Nephron progenitor cell (in vitro differentiated cells): ENCODE measurements around the gene PNKP.

ENCODE experiments used
- DNase-seq: peaks from one replicate; pipeline ENCODE4 v3.0.0; 2021
- H3K27ac Mint-ChIP-seq: 2 replicates; pipeline ENCODE4 v1.8.0; 2021; ENCODE audit warnings: mild to moderate bottlenecking, moderate library complexity, mixed read lengths
- H3K27me3 Mint-ChIP-seq: 2 replicates; pipeline ENCODE4 v1.8.0; 2021; ENCODE audit warnings: mild to moderate bottlenecking, low read depth, mixed read lengths; ENCODE audit not compliant: poor library complexity
- H3K36me3 Mint-ChIP-seq: 2 replicates; pipeline ENCODE4 v1.8.0; 2021; ENCODE audit warnings: low read depth, mixed read lengths
- H3K4me1 Mint-ChIP-seq: 2 replicates; pipeline ENCODE4 v1.8.0; 2021; ENCODE audit warnings: mixed read lengths
- H3K4me3 Mint-ChIP-seq: 2 replicates; pipeline ENCODE4 v1.8.0; 2021; ENCODE audit warnings: mild to moderate bottlenecking, moderate library complexity, mixed read lengths
- H3K9me3 Mint-ChIP-seq: 2 replicates; pipeline ENCODE4 v1.8.0; 2021; ENCODE audit warnings: mild to moderate bottlenecking, moderate library complexity, mixed read lengths
- CTCF ChIP-seq: fragments of 200-600 bp; sonication (generic); IDR thresholded peaks from 2 replicates; pipeline ENCODE4 v1.5.0; 2021; ENCODE audit warnings: antibody characterized with exemption

The PNKP gene

GRCh38 chr19:49887665-49888509 lies 20.5 kb upstream of the PNKP start:
- Mint-ChIP-seq H3K27ac (no peak overlapping the region), H3K9me3 (no peaks in the 10 kb centered on the region), H3K27me3 (peaks cover 20% of the 10 kb centered on the region), H3K4me3 (no peak overlapping the region), H3K36me3 (peaks cover 43% of the 10 kb centered on the region), H3K4me1 (peaks cover 20% of the 10 kb centered on the region)
- DNase-seq, result no peak
- no peak for TF ChIP-seq CTCF

GRCh38 chr19:49887037-49887664 lies 19.8 kb upstream of the PNKP start:
- TF ChIP-seq CTCF, result no peak
- Mint-ChIP-seq H3K27ac (peak overlapping the region; percentile 45), H3K27me3 (peaks cover 18% of the 10 kb centered on the region), H3K9me3 (no peaks in the 10 kb centered on the region), H3K36me3 (peaks cover 50% of the 10 kb centered on the region), H3K4me1 (peaks cover 13% of the 10 kb centered on the region), H3K4me3 (no peak overlapping the region)
- DNase-seq, result no peak

DNA sequence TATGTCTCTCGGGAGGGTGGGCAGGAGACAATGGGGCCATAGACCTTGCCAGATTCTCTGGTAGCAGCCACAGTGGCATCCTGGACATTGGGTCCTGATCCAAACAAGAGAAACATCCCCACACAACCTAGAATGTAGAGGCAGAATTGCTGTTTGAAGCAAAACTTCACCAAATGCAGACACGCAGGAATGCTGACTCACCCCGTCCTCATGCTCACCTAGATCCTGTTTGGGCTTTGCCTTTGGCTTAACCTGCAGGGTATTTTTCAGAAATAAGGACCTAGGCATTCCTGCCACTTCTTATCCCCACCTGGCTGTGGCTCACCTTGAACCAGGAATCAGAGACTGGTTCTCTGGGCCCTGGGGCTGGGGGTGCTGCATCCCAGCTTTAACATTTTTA lies 17.4 kb upstream of the PNKP start:
- no peaks in the 10 kb centered on the region for H3K9me3 Mint-ChIP-seq
- H3K4me1 Mint-ChIP-seq, result no peaks in the 10 kb centered on the region
- peaks cover 6% of the 10 kb centered on the region for H3K27me3 Mint-ChIP-seq
- peaks cover 72% of the 10 kb centered on the region for H3K36me3 Mint-ChIP-seq
- H3K27ac Mint-ChIP-seq, result no peak overlapping the region
- no peak for DNase-seq
- no peak overlapping the region for H3K4me3 Mint-ChIP-seq
- TF ChIP-seq CTCF, result no peak

DNA sequence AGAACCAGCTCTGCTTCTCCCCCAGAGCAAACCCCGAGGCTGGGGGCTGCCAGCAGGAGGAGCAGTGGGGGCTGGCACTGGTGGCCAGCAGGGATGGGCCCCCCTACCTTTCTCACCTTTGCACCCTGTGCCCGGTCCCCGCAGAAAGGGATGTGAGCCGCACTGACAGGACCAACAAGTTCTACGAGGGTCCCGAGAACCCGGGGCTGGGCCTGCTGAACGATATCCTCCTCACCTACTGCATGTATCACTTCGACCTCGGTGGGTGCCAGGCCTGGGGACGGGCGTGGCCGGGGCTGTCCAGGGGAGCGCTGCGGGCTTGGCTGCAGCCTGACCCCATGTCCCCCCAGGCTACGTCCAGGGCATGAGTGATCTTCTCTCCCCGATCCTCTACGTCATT lies 16.7 kb upstream of the PNKP start:
- no peaks in the 10 kb centered on the region for H3K27me3 Mint-ChIP-seq
- peaks cover 2% of the 10 kb centered on the region for H3K4me1 Mint-ChIP-seq
- no peaks in the 10 kb centered on the region for H3K9me3 Mint-ChIP-seq
- peaks cover 71% of the 10 kb centered on the region for H3K36me3 Mint-ChIP-seq
- no peak for DNase-seq
- no peak for TF ChIP-seq CTCF
- H3K4me3 Mint-ChIP-seq, result no peak overlapping the region
- no peak overlapping the region for H3K27ac Mint-ChIP-seq

DNA sequence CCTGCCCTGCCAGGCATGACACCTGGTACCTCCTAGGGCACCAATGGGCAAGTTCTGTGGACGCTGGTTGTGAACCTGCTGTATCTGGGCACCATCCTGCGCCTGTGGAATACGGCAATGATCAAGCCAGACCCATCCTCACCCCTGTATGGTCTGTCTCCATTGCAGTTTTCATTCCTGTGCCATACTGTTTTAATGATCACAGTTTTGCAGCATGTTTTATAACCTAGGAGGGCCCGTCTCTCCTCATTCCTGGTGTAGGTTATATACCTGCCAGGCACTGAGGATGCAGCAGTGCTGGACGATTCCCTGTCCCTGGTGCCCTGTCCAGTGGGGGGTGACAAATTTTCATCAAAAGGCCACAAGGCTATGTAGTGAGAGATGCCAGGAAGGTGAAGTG lies 15.7 kb upstream of the PNKP start:
- no peak for TF ChIP-seq CTCF
- no peaks in the 10 kb centered on the region for H3K27me3 Mint-ChIP-seq
- no peak overlapping the region for H3K4me3 Mint-ChIP-seq
- H3K4me1 Mint-ChIP-seq, result peaks cover 12% of the 10 kb centered on the region
- peaks cover 68% of the 10 kb centered on the region for H3K36me3 Mint-ChIP-seq
- H3K9me3 Mint-ChIP-seq, result no peaks in the 10 kb centered on the region
- no peak overlapping the region for H3K27ac Mint-ChIP-seq
- DNase-seq, result no peak
